Measurements from ENCODE around the gene LGALS4. TPM values are rescaled to one million over a fixed set of nuclear protein-coding genes. Genes with fewer than 3 reads are reported as not detected.

LGALS4 gene
- total and polyA plus RNA-seq, 9 of the 15 experiments (the other 6 are each of a cell fraction or from before 2014, with no cell fraction given): 0.08 to 1.1 (median 0.30) TPM; not detected in 3

- H3K36me3 ChIP-seq (ENCODE audit: control insufficient read depth, insufficient read depth, low read length): no peaks in the 10 kb centered on the region
- no peaks in the 10 kb centered on the region for H3K9me1 ChIP-seq (ENCODE audit: control insufficient read depth, insufficient read depth, low read length)
- CTCF ChIA-PET (ENCODE audit: low intra/inter-chr PET ratio): no interaction called here
- H3K27ac ChIP-seq (ENCODE audit: extremely low read depth, low read depth, low read length): no peak overlapping the region
- FAIRE-seq (no peak), ATAC-seq (no peak), DNase-seq (ENCODE audit: extremely low read depth in 1 of 4, low spot score in 3 of 4) (no peak)
- H3K4me1 ChIP-seq (replicated peaks in 1 of 2; ENCODE audit: control insufficient read depth in 2 of 2, insufficient read depth in 2 of 2, low read length in 2 of 2): peaks cover 0 to 8% of the 10 kb centered on the region in 2 experiments; a peak in 2 of 5 replicates
- no peak overlapping the region for H3K4me3 ChIP-seq
- no peaks in the 10 kb centered on the region for H3K79me2 ChIP-seq (ENCODE audit: control insufficient read depth, insufficient read depth, low read length)
- 23% methylated on average over 2 of the region's 2 CpGs for WGBS (ENCODE audit: insufficient coverage, low coverage, missing lambda C conversion rate)
- no peaks in the 10 kb centered on the region for H3K27me3 ChIP-seq (ENCODE audit: control insufficient read depth in 2 of 2, insufficient read depth in 2 of 2, low read length in 2 of 2)
- BruUV-seq (replicated peaks): no TSS peak
- no peak overlapping the region for H2AFZ ChIP-seq (ENCODE audit: low read depth, low read length)
- no peak overlapping the region for H3K9ac ChIP-seq (ENCODE audit: insufficient read depth in 1 of 2, low read depth in 2 of 2, low read length in 2 of 2)
- intact Hi-C loops (cut with micrococcal nuclease) (no loop called here), in situ Hi-C loops (cut with MboI) (no loop called here)
- no peaks in the 10 kb centered on the region for H3K9me3 ChIP-seq (replicated peaks; ENCODE audit: control insufficient read depth, insufficient read depth, low read depth, low read length)
- H4K20me1 ChIP-seq (replicated peaks; ENCODE audit: control insufficient read depth, insufficient read depth, low read length): no peaks in the 10 kb centered on the region
- TF ChIP-seq HDGF (IDR thresholded peaks at IDR 0.05) (no peak), ZNF121 (CRISPR knock-in tag; conservative IDR thresholded peaks at IDR 0.05) (peak; percentile 77), RBM25 (IDR thresholded peaks at IDR 0.05; ENCODE audit: low read depth, low read length, severe bottlenecking) (peak; percentile 21)
- POLR2A ChIA-PET: no interaction called here
- H3K4me2 ChIP-seq (ENCODE audit: insufficient read depth, low read length): no peak overlapping the region
These were observed 16.6 kb downstream of the LGALS4 start for GRCh38 chr19:38796154-38796553.

GRCh38 chr19:38795549-38795948 is 17.2 kb downstream of the LGALS4 start:
- H3K27me3 ChIP-seq (ENCODE audit: control insufficient read depth in 2 of 2, insufficient read depth in 2 of 2, low read length in 2 of 2): no peaks in the 10 kb centered on the region
- no peak overlapping the region for H3K4me2 ChIP-seq (ENCODE audit: insufficient read depth, low read length)
- no TSS peak for BruUV-seq (replicated peaks)
- CTCF ChIA-PET (ENCODE audit: low intra/inter-chr PET ratio): no interaction called here
- H2AFZ ChIP-seq (ENCODE audit: low read depth, low read length): no peak overlapping the region
- FAIRE-seq (no peak), ATAC-seq (no peak), DNase-seq (ENCODE audit: extremely low read depth in 1 of 4, low spot score in 3 of 4) (no peak)
- no peak overlapping the region for H3K9ac ChIP-seq (ENCODE audit: insufficient read depth in 1 of 2, low read depth in 2 of 2, low read length in 2 of 2)
- 39% methylated on average over 2 of the region's 4 CpGs for WGBS (ENCODE audit: insufficient coverage, low coverage, missing lambda C conversion rate)
- H3K27ac ChIP-seq (ENCODE audit: extremely low read depth, low read depth, low read length): no peak overlapping the region
- no peaks in the 10 kb centered on the region for H3K9me3 ChIP-seq (replicated peaks; ENCODE audit: control insufficient read depth, insufficient read depth, low read depth, low read length)
- no peaks in the 10 kb centered on the region for H3K9me1 ChIP-seq (ENCODE audit: control insufficient read depth, insufficient read depth, low read length)
- POLR2A ChIA-PET: no interaction called here
- no peaks in the 10 kb centered on the region for H4K20me1 ChIP-seq (replicated peaks; ENCODE audit: control insufficient read depth, insufficient read depth, low read length)
- TF ChIP-seq E2F3 (CRISPR knock-in tag; IDR thresholded peaks at IDR 0.05) (no peak), HDAC8 (tag; IDR thresholded peaks at IDR 0.05) (no peak), PHB (CRISPR knock-in tag; IDR thresholded peaks at IDR 0.05) (no peak), RBM25 (IDR thresholded peaks at IDR 0.05; ENCODE audit: low read depth, low read length, severe bottlenecking) (peak; percentile 7), ZNF184 (CRISPR knock-in tag; IDR thresholded peaks at IDR 0.05) (0 out of 2 replicates have a peak, but pooled peaks have one; percentile 21), TFE3 (CRISPR knock-in tag; IDR thresholded peaks at IDR 0.05) (peak; percentile 69)
- intact Hi-C loops (cut with micrococcal nuclease): no loop called here
- in situ Hi-C loops (cut with MboI): no loop called here
- H3K79me2 ChIP-seq (ENCODE audit: control insufficient read depth, insufficient read depth, low read length): no peaks in the 10 kb centered on the region
- no peak overlapping the region for H3K4me3 ChIP-seq
- H3K4me1 ChIP-seq (replicated peaks in 1 of 2; ENCODE audit: control insufficient read depth in 2 of 2, insufficient read depth in 2 of 2, low read length in 2 of 2): peaks cover 0 to 8% of the 10 kb centered on the region in 2 experiments; a peak in 2 of 5 replicates
- no peaks in the 10 kb centered on the region for H3K36me3 ChIP-seq (ENCODE audit: control insufficient read depth, insufficient read depth, low read length)
